Measurements from ENCODE around the gene DBNL. TPM values are rescaled to one million over a fixed set of nuclear protein-coding genes. Genes with fewer than 3 reads are reported as not detected.

Gene DBNL
- total RNA-seq, 4 donors from 2014 or later = 95.7 to 133 (median 98.2) TPM

DNA sequence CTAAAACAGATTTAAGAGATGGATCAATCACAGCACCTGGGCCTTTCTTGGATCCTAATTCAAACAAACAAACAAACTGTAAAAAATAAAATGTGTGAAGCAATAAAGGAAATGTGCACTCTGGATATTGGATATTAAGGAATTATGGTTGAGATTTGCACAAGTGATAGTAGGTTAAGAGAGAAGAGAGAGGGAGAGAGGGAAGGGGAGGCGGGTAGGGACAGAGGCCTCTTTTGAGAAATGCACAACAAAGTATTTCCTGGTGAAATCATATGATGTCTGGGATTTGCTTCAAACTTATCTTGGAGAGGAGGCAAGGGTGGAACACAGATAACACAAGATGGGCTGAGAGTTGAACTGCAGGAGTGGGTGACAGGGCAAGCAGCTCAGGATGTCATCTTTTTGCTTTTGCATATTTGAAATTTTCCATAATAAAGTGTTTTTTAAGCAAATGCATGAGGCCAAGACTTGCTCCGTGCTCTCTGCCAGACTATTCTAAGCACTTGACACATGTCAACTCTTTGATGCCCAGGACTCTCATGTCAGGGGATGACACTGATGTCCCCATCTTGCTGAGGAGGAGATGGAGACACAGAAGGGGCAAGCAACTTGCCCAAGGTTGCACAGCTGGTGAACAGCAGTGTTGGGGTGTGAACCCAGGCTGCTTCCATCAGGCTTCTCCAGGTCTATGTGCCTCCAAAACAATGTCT is 50.5 kb downstream of the DBNL start:
- WGBS = 60% methylated on average over 2 of the region's 2 CpGs
- peaks cover 14% of the 10 kb centered on the region for H3K4me1 ChIP-seq
- no peaks in the 10 kb centered on the region for H3K9me3 ChIP-seq
- no peaks in the 10 kb centered on the region for H3K27me3 ChIP-seq
- TF ChIP-seq POLR2AphosphoS5 (IDR thresholded peaks at IDR 0.05) (no peak), POLR2A (IDR thresholded peaks at IDR 0.05) (no peak)
- no peak for DNase-seq (ENCODE audit: low spot score in 2 of 2)
- no peaks in the 10 kb centered on the region for H3K36me3 ChIP-seq
- peak overlapping the region; percentile 1 for H3K27ac ChIP-seq
- H3K4me3 ChIP-seq = no peak overlapping the region

DNA sequence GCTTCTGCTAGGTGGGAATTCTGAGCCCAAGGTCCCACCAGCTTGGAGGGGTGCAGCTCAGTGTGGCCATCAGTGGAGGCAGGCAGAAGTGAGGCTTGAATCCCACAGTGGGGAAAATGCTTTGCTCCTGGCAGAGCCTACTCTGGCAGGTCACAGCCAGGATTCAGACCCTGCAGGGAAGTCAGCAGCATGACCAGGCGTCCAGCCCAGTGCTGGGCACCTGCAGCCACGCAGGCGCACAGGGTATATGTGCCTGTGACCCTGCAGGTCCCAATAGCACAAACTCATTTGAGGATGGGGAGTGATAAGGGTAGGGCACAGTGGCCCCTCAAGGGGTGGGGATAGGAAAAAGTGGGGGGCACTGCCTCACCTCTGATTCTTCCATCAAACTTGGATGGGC is 51.3 kb downstream of the DBNL start:
- Histone ChIP-seq H3K27me3 (no peaks in the 10 kb centered on the region), H3K4me3 (no peak overlapping the region), H3K9me3 (no peaks in the 10 kb centered on the region), H3K4me1 (peaks cover 14% of the 10 kb centered on the region), H3K27ac (no peak overlapping the region), H3K36me3 (no peaks in the 10 kb centered on the region)
- no peak for TF ChIP-seq EP300 (IDR thresholded peaks at IDR 0.05)
- TF ChIP-seq POLR2AphosphoS5 (IDR thresholded peaks at IDR 0.05) = no peak
- no peak for TF ChIP-seq CTCF (IDR thresholded peaks at IDR 0.05)
- no peak for TF ChIP-seq POLR2A (IDR thresholded peaks at IDR 0.05)
- no peak for DNase-seq (ENCODE audit: low spot score in 2 of 2)
- WGBS = 100% methylated on average over 3 of the region's 3 CpGs

- WGBS = 80% methylated on average over 8 of the region's 8 CpGs
- TF ChIP-seq POLR2A (IDR thresholded peaks at IDR 0.05) (no peak), POLR2AphosphoS5 (IDR thresholded peaks at IDR 0.05) (no peak), EP300 (IDR thresholded peaks at IDR 0.05) (no peak), CTCF (IDR thresholded peaks at IDR 0.05) (no peak)
Measured at GRCh38 chr7:44096326-44096881, 51.9 kb downstream of the DBNL start.

DNA sequence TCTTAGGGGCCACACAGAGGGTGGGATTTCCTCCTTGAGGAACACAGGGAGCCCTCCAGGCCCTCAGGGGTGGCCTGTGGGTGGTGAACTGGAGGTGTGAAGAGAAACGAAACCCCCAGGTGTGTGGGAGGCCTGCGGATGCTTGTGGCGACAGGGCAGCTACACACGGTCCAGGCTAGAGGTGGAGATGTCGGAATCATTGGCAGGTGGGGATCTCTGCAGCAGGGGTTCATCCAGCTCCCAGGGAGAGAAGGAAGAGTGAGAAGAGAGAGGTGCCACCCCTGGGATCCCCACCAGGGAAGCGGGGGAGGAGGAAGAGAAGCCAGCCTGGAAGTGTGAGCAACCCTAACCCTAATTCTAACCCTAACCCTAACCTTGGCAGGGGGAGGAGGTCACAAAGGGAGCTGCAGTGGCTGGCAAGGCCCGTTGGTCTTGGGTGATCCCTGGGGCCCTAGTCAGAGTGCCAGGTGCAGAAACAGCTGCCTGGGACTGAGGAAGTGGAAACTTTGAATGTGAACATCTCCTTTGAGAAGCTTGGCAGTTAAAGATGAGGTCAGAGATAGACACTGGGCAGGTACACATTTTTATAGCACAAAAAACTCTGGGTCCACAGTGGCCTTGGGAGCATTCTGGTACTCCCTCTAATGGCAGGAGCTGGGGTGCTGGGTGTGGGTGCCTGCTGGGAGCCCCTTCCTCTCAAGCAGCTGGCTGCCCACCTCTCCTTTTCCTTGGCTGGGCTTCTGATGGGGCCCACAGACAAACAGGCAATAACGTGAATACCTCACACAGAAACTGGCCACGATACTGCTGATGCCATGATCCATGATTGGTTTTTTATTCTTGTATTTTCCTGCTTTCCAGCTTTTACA is 52.8 kb downstream of the DBNL start:
- H3K9me3 ChIP-seq = no peaks in the 10 kb centered on the region
- peaks cover 27% of the 10 kb centered on the region for H3K4me1 ChIP-seq
- no peaks in the 10 kb centered on the region for H3K36me3 ChIP-seq
- TF ChIP-seq POLR2AphosphoS5 (IDR thresholded peaks at IDR 0.05) (no peak), POLR2A (IDR thresholded peaks at IDR 0.05) (no peak), CTCF (IDR thresholded peaks at IDR 0.05) (no peak), EP300 (IDR thresholded peaks at IDR 0.05) (no peak)
- 91% methylated on average over 8 of the region's 9 CpGs for WGBS
- DNase-seq (ENCODE audit: low spot score in 2 of 2) = no peak
- no peak overlapping the region for H3K4me3 ChIP-seq
- no peak overlapping the region for H3K27ac ChIP-seq
- no peaks in the 10 kb centered on the region for H3K27me3 ChIP-seq

More at GRCh38 chr7:44096326-44096881, 51.9 kb downstream of the DBNL start:
- no peaks in the 10 kb centered on the region for H3K36me3 ChIP-seq
- no peak overlapping the region for H3K27ac ChIP-seq
- no peaks in the 10 kb centered on the region for H3K9me3 ChIP-seq
- no peaks in the 10 kb centered on the region for H3K27me3 ChIP-seq
- peaks cover 21% of the 10 kb centered on the region for H3K4me1 ChIP-seq
- no peak for DNase-seq (ENCODE audit: low spot score in 2 of 2)
- no peak overlapping the region for H3K4me3 ChIP-seq

DNA sequence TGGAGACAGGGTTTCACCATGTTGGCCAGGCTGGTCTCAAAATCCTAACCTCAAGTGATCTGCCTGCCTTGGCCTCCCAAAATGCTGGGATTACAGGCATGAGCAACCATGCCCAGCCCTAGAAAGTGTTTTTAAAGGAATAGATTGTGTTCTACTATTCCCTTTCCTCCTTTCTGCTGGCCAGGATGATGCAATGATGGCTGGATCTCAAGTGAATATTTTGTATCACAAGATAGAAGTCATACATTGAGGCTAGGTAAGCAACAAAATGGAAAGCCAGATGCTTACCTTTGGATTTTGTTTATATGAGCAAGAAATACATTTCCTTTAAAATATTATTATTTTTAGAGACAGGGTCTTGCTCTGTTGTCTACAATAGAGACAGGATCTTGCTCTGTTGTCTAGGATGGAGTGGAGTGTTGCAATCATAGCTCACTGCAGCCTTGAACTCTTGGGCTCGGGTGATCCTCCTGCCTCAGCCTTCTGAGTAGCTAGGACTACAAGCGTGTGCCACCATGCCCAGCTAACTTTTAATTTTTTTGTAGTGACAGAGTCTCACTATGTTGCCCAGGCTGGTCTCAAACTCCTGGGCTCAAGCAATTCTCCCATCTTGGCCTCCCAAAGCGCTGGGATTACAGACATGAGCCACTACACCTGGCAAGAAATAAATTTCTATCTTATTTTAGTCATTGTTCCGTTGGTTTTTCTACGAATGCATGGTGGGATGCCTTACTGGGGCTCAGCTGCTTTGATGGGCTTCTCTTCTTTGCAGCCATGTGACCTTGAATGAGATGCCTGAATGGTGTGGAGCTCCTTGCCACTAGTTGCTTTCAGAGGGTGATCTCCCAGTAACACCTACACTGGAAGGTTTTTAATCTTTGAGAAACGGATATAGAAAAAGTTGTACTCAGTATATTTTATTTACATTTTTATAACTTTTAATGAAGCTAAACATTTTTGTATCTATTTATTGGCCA is 53.9 kb downstream of the DBNL start:
- no peaks in the 10 kb centered on the region for H3K9me3 ChIP-seq
- H3K27ac ChIP-seq = no peak overlapping the region
- 88% methylated on average over 6 of the region's 6 CpGs for WGBS
- no peaks in the 10 kb centered on the region for H3K36me3 ChIP-seq
- no peak overlapping the region for H3K4me3 ChIP-seq
- no peak for DNase-seq (ENCODE audit: low spot score in 2 of 2)
- TF ChIP-seq CTCF (IDR thresholded peaks at IDR 0.05) (no peak), EP300 (IDR thresholded peaks at IDR 0.05) (no peak), POLR2A (IDR thresholded peaks at IDR 0.05) (no peak), POLR2AphosphoS5 (IDR thresholded peaks at IDR 0.05) (no peak)
- no peaks in the 10 kb centered on the region for H3K27me3 ChIP-seq
- peaks cover 38% of the 10 kb centered on the region for H3K4me1 ChIP-seq
